ENCODE data around the gene PRKCA.

PRKCA gene

DNA sequence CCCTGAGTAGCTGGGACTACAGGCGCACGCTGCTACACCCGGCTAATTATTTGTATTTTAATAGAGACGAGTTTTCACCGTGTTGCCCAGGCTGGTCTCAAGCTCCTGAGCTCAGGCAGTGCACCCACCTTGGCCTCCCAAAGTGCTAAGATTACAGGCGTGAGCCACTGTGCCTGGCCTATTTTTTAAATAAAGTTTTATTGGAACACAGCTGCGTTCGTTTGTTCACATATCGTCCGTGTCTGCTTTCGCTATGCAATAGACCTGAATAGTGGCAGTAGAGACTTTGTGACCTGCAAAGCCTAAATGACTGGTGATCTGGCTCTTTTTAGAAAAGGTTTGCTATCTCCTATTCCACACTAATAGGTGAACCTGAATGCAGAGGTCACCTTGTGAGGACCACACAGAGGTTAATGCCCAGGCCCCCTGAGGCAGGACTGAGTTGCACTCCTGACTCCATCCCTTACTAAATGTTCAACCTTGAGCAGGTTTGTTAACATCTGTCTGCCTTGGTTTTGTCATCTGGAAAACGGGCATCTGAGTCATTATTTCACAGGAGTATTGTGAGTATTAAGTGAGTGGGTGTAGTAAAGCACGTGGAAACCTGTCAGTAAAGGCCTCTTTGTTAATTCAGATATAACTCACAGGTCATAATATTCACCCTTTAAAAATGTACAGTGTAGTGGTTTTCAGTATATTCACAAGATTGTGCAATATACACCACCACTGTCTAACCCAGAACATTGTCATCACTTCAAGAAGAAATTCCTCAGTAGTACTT, 375.0 kb downstream of the PRKCA start:
- TF ChIP-seq FOXP2 (optimal IDR thresholded peaks at IDR 0.05; ENCODE audit: borderline replicate concordance, extremely low read depth, extremely low read length, insufficient read depth) = no peak
- no peak for TF ChIP-seq SIN3A (IDR thresholded peaks at IDR 0.05; ENCODE audit: borderline replicate concordance, insufficient read depth, low read length)
- TF ChIP-seq TAF1 (IDR thresholded peaks at IDR 0.05; ENCODE audit: borderline replicate concordance, insufficient read depth, low read length) = no peak

DNA sequence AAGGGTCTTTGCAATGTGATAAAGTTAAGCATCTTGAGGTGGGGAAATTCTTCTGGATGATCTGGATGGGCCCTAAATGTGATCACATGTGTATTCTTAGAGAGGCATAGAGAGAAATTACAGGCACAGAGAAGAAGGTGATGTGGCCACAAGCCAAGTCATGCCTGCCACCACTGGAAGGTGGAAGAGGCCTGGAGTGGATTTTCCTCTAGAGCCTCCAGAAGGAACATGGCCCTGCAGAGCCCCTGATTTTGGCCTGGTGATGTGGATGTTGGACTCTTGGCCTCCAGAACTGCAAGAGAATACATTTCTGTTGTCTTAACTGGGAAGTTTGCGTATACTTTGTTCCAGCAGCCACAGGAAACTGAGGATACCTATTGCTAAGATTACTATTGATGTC, 375.6 kb downstream of the PRKCA start:
- TF ChIP-seq, protein P1, sequence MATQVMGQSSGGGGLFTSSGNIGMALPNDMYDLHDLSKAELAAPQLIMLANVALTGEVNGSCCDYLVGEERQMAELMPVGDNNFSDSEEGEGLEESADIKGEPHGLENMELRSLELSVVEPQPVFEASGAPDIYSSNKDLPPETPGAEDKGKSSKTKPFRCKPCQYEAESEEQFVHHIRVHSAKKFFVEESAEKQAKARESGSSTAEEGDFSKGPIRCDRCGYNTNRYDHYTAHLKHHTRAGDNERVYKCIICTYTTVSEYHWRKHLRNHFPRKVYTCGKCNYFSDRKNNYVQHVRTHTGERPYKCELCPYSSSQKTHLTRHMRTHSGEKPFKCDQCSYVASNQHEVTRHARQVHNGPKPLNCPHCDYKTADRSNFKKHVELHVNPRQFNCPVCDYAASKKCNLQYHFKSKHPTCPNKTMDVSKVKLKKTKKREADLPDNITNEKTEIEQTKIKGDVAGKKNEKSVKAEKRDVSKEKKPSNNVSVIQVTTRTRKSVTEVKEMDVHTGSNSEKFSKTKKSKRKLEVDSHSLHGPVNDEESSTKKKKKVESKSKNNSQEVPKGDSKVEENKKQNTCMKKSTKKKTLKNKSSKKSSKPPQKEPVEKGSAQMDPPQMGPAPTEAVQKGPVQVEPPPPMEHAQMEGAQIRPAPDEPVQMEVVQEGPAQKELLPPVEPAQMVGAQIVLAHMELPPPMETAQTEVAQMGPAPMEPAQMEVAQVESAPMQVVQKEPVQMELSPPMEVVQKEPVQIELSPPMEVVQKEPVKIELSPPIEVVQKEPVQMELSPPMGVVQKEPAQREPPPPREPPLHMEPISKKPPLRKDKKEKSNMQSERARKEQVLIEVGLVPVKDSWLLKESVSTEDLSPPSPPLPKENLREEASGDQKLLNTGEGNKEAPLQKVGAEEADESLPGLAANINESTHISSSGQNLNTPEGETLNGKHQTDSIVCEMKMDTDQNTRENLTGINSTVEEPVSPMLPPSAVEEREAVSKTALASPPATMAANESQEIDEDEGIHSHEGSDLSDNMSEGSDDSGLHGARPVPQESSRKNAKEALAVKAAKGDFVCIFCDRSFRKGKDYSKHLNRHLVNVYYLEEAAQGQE (IDR thresholded peaks at IDR 0.05; ENCODE audit: insufficient read depth in 1 of 2, low read depth in 2 of 2, low read length in 2 of 2) = no peak

DNA sequence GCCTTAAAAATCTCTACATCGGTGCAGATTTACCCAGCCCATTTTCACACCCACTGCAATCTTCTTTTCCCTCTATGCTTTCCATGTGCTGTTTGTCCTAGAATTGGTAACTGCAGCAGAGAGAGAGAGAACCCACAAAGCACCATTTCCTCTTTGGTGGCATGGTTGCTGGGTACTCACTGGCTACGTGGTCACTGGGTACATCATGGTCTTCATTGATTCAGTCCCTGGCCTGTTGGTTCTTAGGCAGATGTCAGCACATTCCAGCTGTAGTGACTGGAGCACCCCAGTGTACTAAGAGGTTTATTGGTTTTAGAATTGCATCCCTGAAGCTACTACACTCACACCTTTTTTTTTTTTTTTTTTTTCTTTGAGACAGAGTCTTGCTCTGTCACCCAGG, 376.4 kb downstream of the PRKCA start:
- TF ChIP-seq, protein P1 (IDR thresholded peaks at IDR 0.05; ENCODE audit: insufficient read depth in 1 of 2, low read depth in 2 of 2, low read length in 2 of 2) = no peak
- TF ChIP-seq SIN3A (IDR thresholded peaks at IDR 0.05; ENCODE audit: borderline replicate concordance, insufficient read depth, low read length) (no peak), TAF1 (IDR thresholded peaks at IDR 0.05; ENCODE audit: borderline replicate concordance, insufficient read depth, low read length) (no peak), FOXP2 (optimal IDR thresholded peaks at IDR 0.05; ENCODE audit: borderline replicate concordance, extremely low read depth, extremely low read length, insufficient read depth) (no peak), POLR2AphosphoS5 (IDR thresholded peaks at IDR 0.05; ENCODE audit: low read depth, low read length) (no peak)

DNA sequence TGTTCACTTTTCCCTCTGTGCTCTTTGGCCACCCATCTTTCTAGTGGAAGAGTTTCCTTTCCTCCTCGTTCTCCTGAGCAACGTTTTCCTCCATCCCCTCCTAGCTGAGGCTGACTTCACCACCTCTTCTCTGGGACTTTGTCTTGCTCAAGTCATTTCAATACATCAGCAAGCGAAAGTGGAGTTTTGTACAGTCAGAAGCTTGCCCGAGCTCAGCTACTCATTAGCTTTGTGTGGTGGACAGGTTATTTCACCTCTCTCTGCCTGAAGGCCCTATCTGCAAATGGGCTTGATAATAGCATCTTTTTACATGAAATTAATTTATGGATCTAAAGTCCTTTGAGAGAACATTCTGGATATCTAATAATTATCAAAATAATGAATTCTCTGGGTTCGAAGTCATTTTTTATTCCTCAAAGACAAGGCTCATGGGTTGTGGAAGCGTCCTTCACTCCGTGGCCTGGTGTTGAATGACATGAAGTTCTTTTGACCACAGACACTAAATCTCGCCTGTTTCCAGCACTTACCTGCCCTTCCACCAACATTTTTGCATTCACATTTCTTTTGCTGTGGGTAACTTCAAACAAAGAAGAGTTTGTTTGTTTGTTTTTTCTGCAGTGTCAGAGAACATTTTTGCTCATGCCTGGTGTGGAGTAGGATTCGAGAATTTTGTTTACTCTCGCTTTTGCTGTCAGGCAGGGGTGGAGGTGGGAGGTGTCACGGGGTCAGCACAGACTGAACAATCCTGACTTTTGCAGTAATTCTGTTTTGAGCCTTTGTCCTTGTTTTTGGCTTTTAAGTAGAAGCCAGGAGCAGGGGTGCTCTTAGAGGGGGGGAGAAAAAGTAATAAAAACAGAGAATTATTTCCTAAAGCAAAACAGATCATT, 377.5 kb downstream of the PRKCA start:
- TF ChIP-seq TAF1 (IDR thresholded peaks at IDR 0.05; ENCODE audit: borderline replicate concordance, insufficient read depth, low read length) = no peak
- TF ChIP-seq, protein P1 (IDR thresholded peaks at IDR 0.05; ENCODE audit: insufficient read depth in 1 of 2, low read depth in 2 of 2, low read length in 2 of 2) = no peak
- TF ChIP-seq POLR2AphosphoS5 (IDR thresholded peaks at IDR 0.05; ENCODE audit: low read depth, low read length) = no peak
- no peak for TF ChIP-seq FOXP2 (optimal IDR thresholded peaks at IDR 0.05; ENCODE audit: borderline replicate concordance, extremely low read depth, extremely low read length, insufficient read depth)
- no peak for TF ChIP-seq SIN3A (IDR thresholded peaks at IDR 0.05; ENCODE audit: borderline replicate concordance, insufficient read depth, low read length)

DNA sequence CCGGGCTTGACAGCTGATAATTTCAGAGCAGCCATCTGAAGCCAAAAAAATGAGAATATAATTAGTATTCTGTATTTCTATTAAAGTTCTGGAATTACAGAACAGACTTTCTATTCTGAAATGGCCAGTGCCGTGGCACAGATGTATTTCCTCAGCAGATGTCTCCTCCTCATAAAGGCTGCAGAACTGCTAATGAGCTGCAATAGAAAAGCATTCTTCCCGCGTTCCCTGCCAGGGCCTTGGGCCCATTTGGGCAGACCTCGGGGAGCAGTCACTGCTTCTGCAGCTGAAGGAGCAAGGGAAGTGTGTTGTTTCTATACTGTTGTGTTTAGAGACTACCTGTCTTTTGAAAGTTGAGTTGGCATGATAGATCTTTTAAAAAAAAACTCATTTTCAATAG, 379.9 kb downstream of the PRKCA start:
- TF ChIP-seq TAF1 (IDR thresholded peaks at IDR 0.05; ENCODE audit: borderline replicate concordance, insufficient read depth, low read length) = no peak
- TF ChIP-seq FOXP2 (optimal IDR thresholded peaks at IDR 0.05; ENCODE audit: borderline replicate concordance, extremely low read depth, extremely low read length, insufficient read depth) = no peak
- TF ChIP-seq SIN3A (IDR thresholded peaks at IDR 0.05; ENCODE audit: borderline replicate concordance, insufficient read depth, low read length) = no peak
- no peak for TF ChIP-seq POLR2AphosphoS5 (IDR thresholded peaks at IDR 0.05; ENCODE audit: low read depth, low read length)
- TF ChIP-seq, protein P1 (IDR thresholded peaks at IDR 0.05; ENCODE audit: insufficient read depth in 1 of 2, low read depth in 2 of 2, low read length in 2 of 2) = no peak
